ENCODE data around the gene MAGEA8.

DNA sequence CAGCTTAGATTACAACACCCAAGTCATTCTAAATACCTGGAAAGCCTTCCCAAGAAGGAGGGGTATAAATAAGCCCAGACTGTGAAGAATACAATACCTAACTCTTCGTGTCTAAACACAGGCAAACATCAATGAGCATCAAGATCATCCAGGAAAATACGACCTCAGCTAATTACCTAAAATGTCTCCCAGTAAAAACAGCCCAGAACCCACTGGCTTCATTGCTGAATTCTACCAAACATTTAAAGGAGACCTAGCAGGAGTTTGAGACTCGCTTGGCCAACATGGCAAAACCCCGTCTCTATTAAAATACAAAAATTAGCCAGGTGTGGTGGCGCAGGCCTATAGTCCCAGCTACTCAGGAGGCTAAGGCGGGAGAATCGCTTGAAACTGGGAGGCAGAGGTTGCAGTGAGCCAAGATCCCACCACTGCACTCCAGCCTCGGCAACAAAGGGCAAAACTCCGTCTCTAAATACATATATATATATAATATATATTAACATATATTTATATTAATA is 29.3 kb downstream of the MAGEA8 start:
- TF ChIP-seq, protein P1, sequence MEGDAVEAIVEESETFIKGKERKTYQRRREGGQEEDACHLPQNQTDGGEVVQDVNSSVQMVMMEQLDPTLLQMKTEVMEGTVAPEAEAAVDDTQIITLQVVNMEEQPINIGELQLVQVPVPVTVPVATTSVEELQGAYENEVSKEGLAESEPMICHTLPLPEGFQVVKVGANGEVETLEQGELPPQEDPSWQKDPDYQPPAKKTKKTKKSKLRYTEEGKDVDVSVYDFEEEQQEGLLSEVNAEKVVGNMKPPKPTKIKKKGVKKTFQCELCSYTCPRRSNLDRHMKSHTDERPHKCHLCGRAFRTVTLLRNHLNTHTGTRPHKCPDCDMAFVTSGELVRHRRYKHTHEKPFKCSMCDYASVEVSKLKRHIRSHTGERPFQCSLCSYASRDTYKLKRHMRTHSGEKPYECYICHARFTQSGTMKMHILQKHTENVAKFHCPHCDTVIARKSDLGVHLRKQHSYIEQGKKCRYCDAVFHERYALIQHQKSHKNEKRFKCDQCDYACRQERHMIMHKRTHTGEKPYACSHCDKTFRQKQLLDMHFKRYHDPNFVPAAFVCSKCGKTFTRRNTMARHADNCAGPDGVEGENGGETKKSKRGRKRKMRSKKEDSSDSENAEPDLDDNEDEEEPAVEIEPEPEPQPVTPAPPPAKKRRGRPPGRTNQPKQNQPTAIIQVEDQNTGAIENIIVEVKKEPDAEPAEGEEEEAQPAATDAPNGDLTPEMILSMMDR (conservative IDR thresholded peaks at IDR 0.05; ENCODE audit: low read depth, low read length) = no peak
- no peak for TF ChIP-seq EZH2 (IDR thresholded peaks at IDR 0.05; ENCODE audit: borderline replicate concordance, low read depth, low read length, poor library complexity, severe bottlenecking)
